Prostate gland (tissue), 2 donors: ENCODE results near the gene PBX4.

Source experiments
- POLR2A ChIP-seq: fragments of 450-650 bp; IDR thresholded peaks from one replicate; pipeline ENCODE4 v1.6.1; 2016; ENCODE audit warnings: antibody characterized with exemption, mild to moderate bottlenecking
- POLR2AphosphoS5 ChIP-seq: sonication (generic); formaldehyde crosslinking; IDR thresholded peaks from one replicate; pipeline ENCODE4 v1.6.1; 2017; ENCODE audit warnings: antibody characterized with exemption
- TF ChIP-seq, protein P1 (sequence below), 4 experiments: fragments of 200-600 bp in 2 of 4; fragments of 450-650 bp in 2 of 4; sonication (generic) in 2 of 4; IDR thresholded peaks; 1 replicate in 3 of 4; 2 replicates in 1 of 4; pipeline ENCODE4 v1.5.1; 2016 to 2019; ENCODE audit warnings: antibody characterized with exemption in 4 of 4, mild to moderate bottlenecking in 2 of 4, moderate library complexity in 2 of 4

GRCh38 chr19:19634516-19635312 is 16.2 kb upstream of the PBX4 start:
- TF ChIP-seq POLR2A (no peak), POLR2AphosphoS5 (no peak)
- TF ChIP-seq, protein P1, sequence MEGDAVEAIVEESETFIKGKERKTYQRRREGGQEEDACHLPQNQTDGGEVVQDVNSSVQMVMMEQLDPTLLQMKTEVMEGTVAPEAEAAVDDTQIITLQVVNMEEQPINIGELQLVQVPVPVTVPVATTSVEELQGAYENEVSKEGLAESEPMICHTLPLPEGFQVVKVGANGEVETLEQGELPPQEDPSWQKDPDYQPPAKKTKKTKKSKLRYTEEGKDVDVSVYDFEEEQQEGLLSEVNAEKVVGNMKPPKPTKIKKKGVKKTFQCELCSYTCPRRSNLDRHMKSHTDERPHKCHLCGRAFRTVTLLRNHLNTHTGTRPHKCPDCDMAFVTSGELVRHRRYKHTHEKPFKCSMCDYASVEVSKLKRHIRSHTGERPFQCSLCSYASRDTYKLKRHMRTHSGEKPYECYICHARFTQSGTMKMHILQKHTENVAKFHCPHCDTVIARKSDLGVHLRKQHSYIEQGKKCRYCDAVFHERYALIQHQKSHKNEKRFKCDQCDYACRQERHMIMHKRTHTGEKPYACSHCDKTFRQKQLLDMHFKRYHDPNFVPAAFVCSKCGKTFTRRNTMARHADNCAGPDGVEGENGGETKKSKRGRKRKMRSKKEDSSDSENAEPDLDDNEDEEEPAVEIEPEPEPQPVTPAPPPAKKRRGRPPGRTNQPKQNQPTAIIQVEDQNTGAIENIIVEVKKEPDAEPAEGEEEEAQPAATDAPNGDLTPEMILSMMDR (IDR thresholded peaks at IDR 0.05): no peak
